GM12801 (cell line): Measurements from ENCODE around the gene CTBS.

Experiments used
- TF ChIP-seq, protein P1 (sequence below): IDR thresholded peaks from one replicate; pipeline ENCODE4 v1.5.1; 2011; ENCODE audit warnings: control low read depth; ENCODE audit not compliant: insufficient read length; ENCODE audit errors: extremely low read depth

CTBS gene

GRCh38 chr1:84613887-84614286, 39.6 kb upstream of the CTBS start:
- TF ChIP-seq, protein P1, sequence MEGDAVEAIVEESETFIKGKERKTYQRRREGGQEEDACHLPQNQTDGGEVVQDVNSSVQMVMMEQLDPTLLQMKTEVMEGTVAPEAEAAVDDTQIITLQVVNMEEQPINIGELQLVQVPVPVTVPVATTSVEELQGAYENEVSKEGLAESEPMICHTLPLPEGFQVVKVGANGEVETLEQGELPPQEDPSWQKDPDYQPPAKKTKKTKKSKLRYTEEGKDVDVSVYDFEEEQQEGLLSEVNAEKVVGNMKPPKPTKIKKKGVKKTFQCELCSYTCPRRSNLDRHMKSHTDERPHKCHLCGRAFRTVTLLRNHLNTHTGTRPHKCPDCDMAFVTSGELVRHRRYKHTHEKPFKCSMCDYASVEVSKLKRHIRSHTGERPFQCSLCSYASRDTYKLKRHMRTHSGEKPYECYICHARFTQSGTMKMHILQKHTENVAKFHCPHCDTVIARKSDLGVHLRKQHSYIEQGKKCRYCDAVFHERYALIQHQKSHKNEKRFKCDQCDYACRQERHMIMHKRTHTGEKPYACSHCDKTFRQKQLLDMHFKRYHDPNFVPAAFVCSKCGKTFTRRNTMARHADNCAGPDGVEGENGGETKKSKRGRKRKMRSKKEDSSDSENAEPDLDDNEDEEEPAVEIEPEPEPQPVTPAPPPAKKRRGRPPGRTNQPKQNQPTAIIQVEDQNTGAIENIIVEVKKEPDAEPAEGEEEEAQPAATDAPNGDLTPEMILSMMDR, result no peak

- TF ChIP-seq, protein P1, result no peak
Observed at GRCh38 chr1:84613026-84613425, 38.8 kb upstream of the CTBS start.

GRCh38 chr1:84611796-84612195, 37.6 kb upstream of the CTBS start:
- TF ChIP-seq, protein P1, result no peak

DNA sequence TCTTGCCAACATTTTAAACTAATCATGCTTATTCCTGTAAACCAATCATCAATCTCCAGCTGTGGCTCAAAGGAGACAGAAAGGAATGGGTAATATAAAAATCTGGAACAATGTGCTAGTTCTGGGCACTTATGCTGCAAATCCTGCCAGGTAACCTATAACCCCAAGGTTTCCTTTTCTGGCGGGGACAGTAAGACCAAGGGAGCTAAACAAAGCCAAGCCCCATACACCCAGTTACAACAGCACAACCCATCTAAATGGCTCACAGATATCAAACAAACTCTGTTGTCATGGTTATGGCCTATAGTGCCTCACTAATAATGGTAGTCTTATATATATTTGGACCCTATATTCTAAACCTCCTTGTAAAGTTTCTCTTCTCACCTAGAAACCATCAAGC, 36.9 kb upstream of the CTBS start:
- TF ChIP-seq, protein P1, result no peak

DNA sequence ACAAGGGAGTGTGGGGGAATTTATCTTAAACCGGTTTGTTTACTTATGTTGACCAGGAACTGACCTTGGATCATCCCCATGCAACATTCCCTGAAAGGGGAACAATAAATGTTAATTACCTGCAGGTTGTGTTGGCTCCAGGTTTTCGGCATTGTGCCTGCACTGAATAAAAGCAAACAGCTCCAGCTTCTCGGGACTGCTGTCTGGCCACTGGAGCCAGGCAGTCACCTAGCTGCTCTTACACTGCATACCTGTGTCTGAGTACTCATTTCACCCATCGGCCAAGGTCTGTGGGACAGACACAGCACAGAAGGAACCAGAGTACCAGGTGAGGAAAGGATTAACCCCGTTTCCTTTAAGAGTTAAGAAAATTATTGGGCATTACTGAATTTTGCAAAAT, 32.7 kb upstream of the CTBS start:
- TF ChIP-seq, protein P1, result no peak

- TF ChIP-seq, protein P1, result no peak
Observed at GRCh38 chr1:84605157-84605556, 30.9 kb upstream of the CTBS start.

DNA sequence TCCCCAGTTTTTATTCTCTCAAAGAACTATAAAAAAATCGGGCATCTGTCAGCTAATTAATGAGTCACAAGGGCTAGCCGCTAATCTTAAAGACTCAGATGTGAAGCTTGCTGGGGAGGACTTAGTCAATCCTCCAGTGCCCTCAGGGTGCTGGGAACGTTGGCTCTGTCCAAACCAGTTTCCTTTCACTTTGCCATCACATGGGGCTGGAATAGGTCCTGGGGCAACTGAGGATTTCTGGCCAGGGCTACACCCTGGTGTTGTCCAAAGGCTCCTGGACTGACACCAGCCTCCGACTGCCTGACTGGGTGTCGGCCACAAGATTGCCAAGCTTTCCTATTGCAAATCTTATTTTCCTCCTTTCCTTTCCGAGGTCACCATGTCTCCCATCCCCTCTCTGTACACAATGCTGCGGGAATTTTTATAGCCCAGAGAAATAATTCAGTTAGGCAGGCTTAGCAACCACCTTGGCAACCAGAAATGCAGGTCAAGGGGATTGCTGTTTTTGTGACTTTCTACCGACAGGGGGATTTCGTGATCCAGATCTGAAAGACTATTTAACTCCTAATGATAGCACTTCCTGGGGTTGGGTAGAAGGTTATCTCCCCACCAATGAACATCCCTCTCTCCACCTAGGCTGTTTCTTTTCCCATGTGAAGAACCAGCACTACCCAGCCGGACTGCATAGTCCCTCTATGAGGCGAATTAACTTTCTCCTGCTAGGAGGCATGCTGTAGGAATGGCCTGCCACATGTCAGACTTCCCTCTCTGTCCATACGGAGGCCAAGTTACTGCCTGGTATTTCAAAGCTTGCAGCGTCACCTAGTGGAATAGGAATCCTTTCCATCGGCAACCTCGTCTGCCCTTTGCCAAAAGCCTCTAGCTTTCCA, 29.9 kb upstream of the CTBS start:
- TF ChIP-seq, protein P1, result no peak
